Keratinocyte (primary cell): ENCODE data around the gene KLHL29. TPM values are rescaled to one million over a fixed set of nuclear protein-coding genes. Genes with fewer than 3 reads are reported as not detected.
A peak's percentile ranks its signal among the peaks of the same experiment; 100 is the strongest.

ENCODE experiments used
- DNase-seq: peaks from one replicate; pipeline ENCODE4 v3.0.0-alpha.2; 2011; ENCODE audit warnings: low read depth, missing footprints, low spot score
- FAIRE-seq: peaks from 2 replicates; lab custom pipeline; 2011; peaks lifted over from hg19 to GRCh38; lab: Jason Lieb, UNC
- H2AFZ ChIP-seq: 2 replicates; pipeline ENCODE4 v1.6.0; 2012; ENCODE audit warnings: low read length, control low read depth, inconsistent platforms; ENCODE audit not compliant: control insufficient read depth
- H3K27ac ChIP-seq: 2 replicates; pipeline ENCODE4 v1.5.1; 2011; ENCODE audit warnings: low read length; ENCODE audit not compliant: control insufficient read depth, insufficient read depth
- H3K27me3 ChIP-seq: 3 replicates; pipeline ENCODE4 v1.6.0; 2011; ENCODE audit warnings: low read length; ENCODE audit not compliant: control insufficient read depth, insufficient read depth; ENCODE audit errors: extremely low read depth
- H3K36me3 ChIP-seq, 2 experiments: 2 replicates in 1 of 2; 3 replicates in 1 of 2; pipeline ENCODE4 v1.5.1; 2011; ENCODE audit warnings: low read length in 2 of 2, mild to moderate bottlenecking in 1 of 2; ENCODE audit not compliant: control insufficient read depth in 2 of 2, insufficient read depth in 2 of 2; ENCODE audit errors: extremely low read depth in 1 of 2
- H3K4me1 ChIP-seq: 3 replicates; pipeline ENCODE4 v1.5.1; 2011; ENCODE audit warnings: low read length; ENCODE audit not compliant: control insufficient read depth, insufficient read depth; ENCODE audit errors: extremely low read depth
- H3K4me2 ChIP-seq: 3 replicates; pipeline ENCODE4 v1.6.0; 2011; ENCODE audit warnings: low read depth, low read length; ENCODE audit not compliant: control insufficient read depth, insufficient read depth; ENCODE audit errors: extremely low read depth
- H3K4me3 ChIP-seq, 3 experiments: fragments of 200-600 bp in 1 of 3; sonication (generic) in 1 of 3; 2 replicates in 2 of 3; 3 replicates in 1 of 3; pipeline ENCODE4 v1.5.1; 2011 to 2016; ENCODE audit warnings: low read length in 3 of 3, mild to moderate bottlenecking in 3 of 3, control low read depth in 2 of 3, inconsistent platforms in 1 of 3, low read depth in 1 of 3, mixed read lengths in 1 of 3, mixed run types in 1 of 3, moderate library complexity in 1 of 3; ENCODE audit not compliant: control insufficient read depth in 2 of 3, insufficient read depth in 2 of 3; ENCODE audit errors: extremely low read depth in 1 of 3
- H3K79me2 ChIP-seq: 2 replicates; pipeline ENCODE4 v1.6.0; 2012; ENCODE audit warnings: low read length; ENCODE audit not compliant: control insufficient read depth, insufficient read depth
- H3K9ac ChIP-seq: 3 replicates; pipeline ENCODE4 v1.6.0; 2011; ENCODE audit warnings: low read length; ENCODE audit not compliant: control insufficient read depth, insufficient read depth; ENCODE audit errors: extremely low read depth
- H3K9me1 ChIP-seq: 3 replicates; pipeline ENCODE4 v1.6.0; 2011; ENCODE audit warnings: low read length; ENCODE audit not compliant: control insufficient read depth, insufficient read depth; ENCODE audit errors: extremely low read depth
- H3K9me3 ChIP-seq: 2 replicates; pipeline ENCODE4 v1.5.1; 2012; ENCODE audit warnings: low read depth, low read length; ENCODE audit not compliant: control insufficient read depth
- H4K20me1 ChIP-seq: 3 replicates; pipeline ENCODE4 v1.6.0; 2011; ENCODE audit warnings: low read length; ENCODE audit not compliant: control insufficient read depth, insufficient read depth; ENCODE audit errors: extremely low read depth
- CTCF ChIP-seq, 3 experiments: IDR thresholded peaks in 1 of 3; conservative IDR thresholded peaks in 1 of 3; optimal IDR thresholded peaks in 1 of 3; 2 replicates in 2 of 3; 3 replicates in 1 of 3; pipeline versions ENCODE3 to v1.5.1; 2011; ENCODE audit warnings: low read length in 3 of 3, mild to moderate bottlenecking in 3 of 3, moderate library complexity in 2 of 3, control low read depth in 1 of 3, inconsistent platforms in 1 of 3; ENCODE audit not compliant: insufficient read depth in 2 of 3; ENCODE audit errors: extremely low read depth in 1 of 3
- EZH2 ChIP-seq: IDR thresholded peaks from one replicate; pipeline ENCODE4 v1.6.1; 2012; ENCODE audit warnings: inconsistent platforms, mild to moderate bottlenecking, low read length, moderate library complexity
- dilution Hi-C: fragments of 300-500 bp; cut with MboI; formaldehyde crosslinking; loops from one replicate; pipeline ENCODE4 v1.7.0; 2020; ENCODE audit warnings: low sequenced_read_pairs; ENCODE audit not compliant: extremely low pct_ligation_motif_present
- polyA plus RNA-seq, 5 experiments: library from polyadenylated mRNA; depleted of rRNA in 3 of 5; stranded (reverse) in 3 of 5; stranded (forward) in 1 of 5; unstranded in 1 of 5; fragments of >200 nt; gene quantifications; 1 replicate in 1 of 5; 2 replicates in 3 of 5; 3 replicates in 1 of 5; pipeline versions ENCODE4 v1.2.1 to v1.2.3, GENCODE V29; 2011 to 2012; ENCODE audit warnings: missing spikeins in 2 of 5, low read depth in 1 of 5, low replicate concordance in 1 of 5

KLHL29 gene
- polyA plus RNA-seq, 1 donor (not counting 4 experiments of a cell fraction or from before 2014, with no cell fraction given), result 4.7 TPM

DNA sequence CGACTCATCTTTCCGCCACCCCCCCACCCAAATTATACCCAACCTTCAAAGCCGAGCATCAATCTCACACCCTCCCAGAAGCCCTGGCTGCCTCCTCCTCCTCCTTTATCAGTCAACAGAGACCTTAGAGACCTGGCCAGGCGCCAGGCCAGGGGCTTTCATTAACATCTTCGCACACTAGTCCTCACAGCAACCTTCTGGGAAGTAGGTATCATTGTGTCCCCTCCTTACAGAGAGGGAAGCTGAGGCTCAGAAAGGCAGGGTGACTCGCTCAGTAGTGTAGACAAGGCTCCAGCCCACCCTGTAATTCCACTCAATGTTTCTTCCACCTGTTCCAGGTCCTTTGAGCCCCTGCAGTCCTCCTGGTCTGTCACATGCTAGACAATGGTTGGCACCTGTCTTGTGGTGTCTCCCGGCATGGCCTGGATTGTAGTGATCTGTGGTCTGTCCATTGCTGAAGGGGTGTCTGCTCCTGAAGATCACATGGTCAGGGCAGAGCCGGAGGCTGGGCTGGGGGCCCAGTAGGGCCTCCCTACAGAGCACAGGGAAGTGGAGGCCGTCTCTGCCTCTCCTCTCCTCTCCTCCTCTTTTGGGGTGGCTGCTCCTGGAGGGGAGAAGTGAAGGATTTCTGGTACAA is 36.0 kb downstream of the KLHL29 start:
- Histone ChIP-seq H3K4me2 (no peak overlapping the region), H3K79me2 (peaks cover 15% of the 10 kb centered on the region), H3K27ac (no peak overlapping the region), H4K20me1 (peaks cover 5% of the 10 kb centered on the region), H3K36me3 (peaks cover 0 to 2% of the 10 kb centered on the region in 2 experiments), H3K27me3 (no peaks in the 10 kb centered on the region), H3K9me3 (no peaks in the 10 kb centered on the region), H3K9me1 (no peaks in the 10 kb centered on the region), H3K9ac (no peak overlapping the region), H2AFZ (no peak overlapping the region), H3K4me1 (peaks cover 10% of the 10 kb centered on the region), H3K4me3 (no peak overlapping the region)
- no peak for TF ChIP-seq EZH2
- no peak for TF ChIP-seq CTCF (optimal IDR thresholded peaks at IDR 0.05 in 1 of 3, IDR thresholded peaks at IDR 0.05 in 1 of 3, conservative IDR thresholded peaks at IDR 0.05 in 1 of 3; ENCODE audit: extremely low read depth in 1 of 3, insufficient read depth in 2 of 3, low read length in 3 of 3)
- dilution Hi-C loops, result no loop called here
- FAIRE-seq (no peak), DNase-seq (no peak)

- H4K20me1 ChIP-seq, result peaks cover 9% of the 10 kb centered on the region
- no peak overlapping the region for H3K4me2 ChIP-seq
- H3K36me3 ChIP-seq, result peaks cover 0 to under 1% of the 10 kb centered on the region in 2 experiments
- no peak overlapping the region for H3K27ac ChIP-seq
- H3K9ac ChIP-seq, result no peak overlapping the region
- H2AFZ ChIP-seq, result no peak overlapping the region
- peaks cover 15% of the 10 kb centered on the region for H3K4me1 ChIP-seq
- H3K9me3 ChIP-seq, result no peaks in the 10 kb centered on the region
- no peaks in the 10 kb centered on the region for H3K9me1 ChIP-seq
- no peak overlapping the region for H3K4me3 ChIP-seq
- FAIRE-seq (peak; percentile 20), DNase-seq (no peak)
- TF ChIP-seq CTCF (optimal IDR thresholded peaks at IDR 0.05 in 1 of 3, IDR thresholded peaks at IDR 0.05 in 1 of 3, conservative IDR thresholded peaks at IDR 0.05 in 1 of 3; ENCODE audit: extremely low read depth in 1 of 3, insufficient read depth in 2 of 3, low read length in 3 of 3), result no peak
- TF ChIP-seq EZH2, result no peak
- peaks cover 15% of the 10 kb centered on the region for H3K79me2 ChIP-seq
- no peaks in the 10 kb centered on the region for H3K27me3 ChIP-seq
- dilution Hi-C loops, result no loop called here
Measured at GRCh38 chr2:23422089-23423061, 37.4 kb downstream of the KLHL29 start.
